Measurements from ENCODE around the gene ZNF365. TPM values are rescaled to one million over a fixed set of nuclear protein-coding genes. Genes with fewer than 3 reads are reported as not detected.

Gene ZNF365
- total RNA-seq, 1 donor from 2014 or later, result not detected

DNA sequence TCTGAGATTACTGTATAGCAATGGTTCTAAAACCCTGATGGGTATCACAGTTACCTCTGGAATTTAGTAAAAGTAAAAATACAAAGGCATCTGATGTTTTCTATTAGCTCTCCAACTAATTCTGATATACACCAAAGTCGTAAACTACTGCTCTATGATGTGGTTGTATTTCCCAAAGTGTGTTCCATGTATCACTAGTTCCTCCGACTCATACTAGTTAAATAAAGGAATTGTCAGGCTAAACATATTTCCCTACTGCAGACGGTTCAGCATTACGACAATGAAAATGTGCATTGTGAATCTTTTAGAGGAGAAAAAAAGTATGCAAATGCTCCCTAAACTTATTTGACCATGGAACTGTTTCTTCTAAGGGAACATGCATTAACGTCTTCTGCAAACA, 38.9 kb downstream of the ZNF365 start:
- Mint-ChIP-seq H3K4me3 (ENCODE audit: low read depth) (no peak overlapping the region), H3K9me3 (ENCODE audit: low read depth) (peaks cover 20% of the 10 kb centered on the region), H3K27ac (no peak overlapping the region), H3K4me1 (ENCODE audit: low read depth) (no peaks in the 10 kb centered on the region), H3K36me3 (ENCODE audit: insufficient read depth) (no peaks in the 10 kb centered on the region), H3K27me3 (peaks cover 12% of the 10 kb centered on the region)
- TF ChIP-seq, protein P1, sequence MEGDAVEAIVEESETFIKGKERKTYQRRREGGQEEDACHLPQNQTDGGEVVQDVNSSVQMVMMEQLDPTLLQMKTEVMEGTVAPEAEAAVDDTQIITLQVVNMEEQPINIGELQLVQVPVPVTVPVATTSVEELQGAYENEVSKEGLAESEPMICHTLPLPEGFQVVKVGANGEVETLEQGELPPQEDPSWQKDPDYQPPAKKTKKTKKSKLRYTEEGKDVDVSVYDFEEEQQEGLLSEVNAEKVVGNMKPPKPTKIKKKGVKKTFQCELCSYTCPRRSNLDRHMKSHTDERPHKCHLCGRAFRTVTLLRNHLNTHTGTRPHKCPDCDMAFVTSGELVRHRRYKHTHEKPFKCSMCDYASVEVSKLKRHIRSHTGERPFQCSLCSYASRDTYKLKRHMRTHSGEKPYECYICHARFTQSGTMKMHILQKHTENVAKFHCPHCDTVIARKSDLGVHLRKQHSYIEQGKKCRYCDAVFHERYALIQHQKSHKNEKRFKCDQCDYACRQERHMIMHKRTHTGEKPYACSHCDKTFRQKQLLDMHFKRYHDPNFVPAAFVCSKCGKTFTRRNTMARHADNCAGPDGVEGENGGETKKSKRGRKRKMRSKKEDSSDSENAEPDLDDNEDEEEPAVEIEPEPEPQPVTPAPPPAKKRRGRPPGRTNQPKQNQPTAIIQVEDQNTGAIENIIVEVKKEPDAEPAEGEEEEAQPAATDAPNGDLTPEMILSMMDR (IDR thresholded peaks at IDR 0.05; ENCODE audit: unreplicated experiment), result no peak
- no peak for DNase-seq (ENCODE audit: low spot score, unreplicated experiment)

DNA sequence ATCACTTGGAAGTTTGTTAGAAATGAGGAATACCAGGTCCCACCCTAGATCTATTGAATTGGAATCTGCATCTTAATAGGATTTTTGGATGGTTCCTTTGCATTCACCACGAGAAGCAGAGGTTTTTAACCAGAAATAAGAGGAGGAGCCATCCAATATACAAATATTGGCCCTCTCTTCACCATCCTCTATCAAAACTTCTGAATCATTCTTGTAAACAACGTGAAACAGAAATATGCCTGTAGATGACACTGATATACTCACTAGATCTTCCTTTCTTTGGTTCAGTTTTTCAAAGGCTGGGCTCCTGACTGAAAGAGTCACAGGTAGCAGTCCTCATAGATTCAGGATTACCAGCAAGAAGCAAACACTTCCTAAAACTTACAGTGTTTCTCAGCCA, 39.5 kb downstream of the ZNF365 start:
- TF ChIP-seq, protein P1 (IDR thresholded peaks at IDR 0.05; ENCODE audit: unreplicated experiment), result no peak
- H3K4me1 Mint-ChIP-seq (ENCODE audit: low read depth), result no peaks in the 10 kb centered on the region

DNA sequence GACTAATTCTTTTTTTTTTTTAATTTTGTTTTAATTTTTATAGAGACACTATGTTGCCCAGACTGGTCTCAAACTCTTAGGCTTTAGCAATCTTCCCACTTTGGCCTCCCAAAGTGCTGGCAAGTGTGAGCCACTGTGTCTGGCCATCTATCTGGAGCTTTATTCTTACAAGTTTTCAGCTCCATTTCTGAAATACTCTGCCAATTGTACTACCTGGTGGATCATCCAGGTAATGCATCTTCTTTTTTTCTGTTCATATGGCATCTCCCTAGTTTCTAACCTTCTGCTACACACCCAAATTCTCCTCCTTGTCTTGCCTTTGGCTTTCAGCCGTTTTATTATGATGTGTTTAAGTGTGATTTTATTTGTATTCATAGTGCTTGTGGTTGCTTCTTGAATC, 40.2 kb downstream of the ZNF365 start:
- H3K9me3 Mint-ChIP-seq (ENCODE audit: low read depth), result peaks cover 11% of the 10 kb centered on the region
- TF ChIP-seq, protein P1 (IDR thresholded peaks at IDR 0.05; ENCODE audit: unreplicated experiment), result no peak
- no peak for DNase-seq (ENCODE audit: low spot score, unreplicated experiment)
- no peak overlapping the region for H3K4me3 Mint-ChIP-seq (ENCODE audit: low read depth)
- H3K27me3 Mint-ChIP-seq, result peaks cover 12% of the 10 kb centered on the region
- no peak overlapping the region for H3K27ac Mint-ChIP-seq
- no peaks in the 10 kb centered on the region for H3K4me1 Mint-ChIP-seq (ENCODE audit: low read depth)
- no peaks in the 10 kb centered on the region for H3K36me3 Mint-ChIP-seq (ENCODE audit: insufficient read depth)

More for the DNA sequence above, 39.5 kb downstream of the ZNF365 start:
- no peaks in the 10 kb centered on the region for H3K36me3 Mint-ChIP-seq (ENCODE audit: insufficient read depth)
- DNase-seq (ENCODE audit: low spot score, unreplicated experiment), result no peak
- peaks cover 14% of the 10 kb centered on the region for H3K9me3 Mint-ChIP-seq (ENCODE audit: low read depth)
- peaks cover 12% of the 10 kb centered on the region for H3K27me3 Mint-ChIP-seq
- no peak overlapping the region for H3K4me3 Mint-ChIP-seq (ENCODE audit: low read depth)
- H3K27ac Mint-ChIP-seq, result no peak overlapping the region

DNA sequence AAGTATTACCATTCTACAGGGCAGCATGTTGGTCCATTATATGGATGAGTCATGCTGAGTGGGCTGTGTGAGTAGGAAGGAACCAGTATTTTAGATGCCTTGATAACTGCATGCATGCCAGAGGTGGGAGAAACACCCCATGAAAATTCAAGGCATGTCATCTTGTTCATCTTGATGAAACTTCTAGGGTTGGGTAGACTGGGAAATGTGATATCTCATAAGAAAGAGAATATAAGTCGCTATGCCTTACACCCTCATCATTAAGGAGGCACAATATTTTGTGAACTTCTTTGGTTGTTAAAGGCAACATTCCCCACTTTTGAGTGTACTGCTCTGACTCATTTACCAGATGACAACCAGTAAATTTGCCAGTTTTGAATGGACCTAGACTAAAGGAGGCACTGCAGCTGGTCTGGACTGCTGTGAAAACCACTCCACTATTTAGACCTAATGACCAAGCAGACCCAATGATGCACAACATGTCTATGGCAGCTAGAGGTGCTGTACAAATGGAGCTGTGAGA, 48.0 kb downstream of the ZNF365 start:
- Mint-ChIP-seq H3K4me3 (ENCODE audit: low read depth) (no peak overlapping the region), H3K27ac (no peak overlapping the region), H3K4me1 (ENCODE audit: low read depth) (peaks cover 1% of the 10 kb centered on the region), H3K36me3 (ENCODE audit: insufficient read depth) (no peaks in the 10 kb centered on the region), H3K27me3 (peaks cover 14% of the 10 kb centered on the region), H3K9me3 (ENCODE audit: low read depth) (no peaks in the 10 kb centered on the region)
- TF ChIP-seq, protein P1 (IDR thresholded peaks at IDR 0.05; ENCODE audit: unreplicated experiment), result no peak
- DNase-seq (ENCODE audit: low spot score, unreplicated experiment), result no peak

DNA sequence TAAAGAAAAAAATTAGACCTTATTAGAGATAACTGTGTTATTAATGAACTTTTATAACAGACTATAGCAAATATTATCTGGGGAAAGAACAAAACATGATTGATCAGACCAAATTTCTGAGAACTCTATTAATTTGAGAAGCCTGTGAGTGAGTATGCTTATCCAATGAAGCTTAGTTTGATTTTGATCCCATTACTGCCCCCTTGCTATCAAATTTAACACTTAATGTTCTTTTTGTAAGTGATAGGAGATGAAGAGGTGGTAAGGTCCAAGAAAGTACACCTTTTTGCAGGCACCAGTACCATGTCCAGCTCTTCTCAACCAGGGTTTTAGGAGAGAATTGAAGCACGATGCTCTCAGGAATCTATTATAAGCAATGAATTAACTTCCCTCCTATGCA, 49.9 kb downstream of the ZNF365 start:
- Mint-ChIP-seq H3K4me3 (ENCODE audit: low read depth) (no peak overlapping the region), H3K9me3 (ENCODE audit: low read depth) (peaks cover 3% of the 10 kb centered on the region), H3K36me3 (ENCODE audit: insufficient read depth) (no peaks in the 10 kb centered on the region), H3K4me1 (ENCODE audit: low read depth) (peaks cover 1% of the 10 kb centered on the region), H3K27ac (no peak overlapping the region), H3K27me3 (peaks cover 11% of the 10 kb centered on the region)
- no peak for DNase-seq (ENCODE audit: low spot score, unreplicated experiment)
- TF ChIP-seq, protein P1 (IDR thresholded peaks at IDR 0.05; ENCODE audit: unreplicated experiment), result no peak

Measured in progenitor cell of endocrine pancreas (in vitro differentiated cells).